Measurements from ENCODE around the gene WWTR1. TPM values are rescaled to one million over a fixed set of nuclear protein-coding genes. Genes with fewer than 3 reads are reported as not detected.

Gene WWTR1
- total and polyA plus RNA-seq, 2 donors (not counting 3 experiments of a cell fraction or from before 2014, with no cell fraction given), result 210 to 341 TPM

DNA sequence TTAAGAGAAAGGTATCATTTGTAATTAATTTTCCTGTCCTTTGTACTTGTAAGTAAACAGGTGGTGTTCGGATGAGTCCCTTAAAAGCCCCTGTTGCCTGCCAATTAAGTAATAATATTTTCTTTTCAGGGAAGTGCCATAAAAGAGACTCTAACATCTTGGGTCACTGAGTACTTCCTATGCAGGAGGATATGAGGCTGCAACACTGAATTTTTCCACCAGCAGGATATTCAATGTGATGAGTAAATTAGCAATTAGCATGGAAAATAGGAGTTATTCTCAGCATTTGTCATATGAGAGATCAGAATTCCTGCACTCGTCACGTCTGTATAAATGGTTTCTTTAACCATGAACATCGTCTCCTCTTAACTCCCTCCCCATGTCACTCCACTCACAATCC, 45.4 kb downstream of the WWTR1 start:
- peaks cover 81% of the 10 kb centered on the region for H3K79me2 ChIP-seq (ENCODE audit: control insufficient read depth, insufficient read depth, low read length)
- no TSS peak for BruUV-seq (replicated peaks)
- H3K27ac ChIP-seq (ENCODE audit: insufficient read depth, low read depth, low read length), result peak overlapping the region; percentile 83
- H3K9me3 ChIP-seq (replicated peaks; ENCODE audit: control insufficient read depth, insufficient read depth, low read length), result no peaks in the 10 kb centered on the region
- H3K4me1 ChIP-seq (ENCODE audit: control insufficient read depth, extremely low read depth, insufficient read depth, low read length), result peaks cover 95% of the 10 kb centered on the region
- H3K36me3 ChIP-seq (ENCODE audit: control insufficient read depth in 2 of 2, extremely low read depth in 1 of 2, insufficient read depth in 2 of 2, low read length in 2 of 2), result peaks cover 4% of the 10 kb centered on the region in 2 experiments
- no peaks in the 10 kb centered on the region for H4K20me1 ChIP-seq (replicated peaks; ENCODE audit: control insufficient read depth, extremely low read depth, insufficient read depth, low read length)
- no peaks in the 10 kb centered on the region for H3K9me1 ChIP-seq (replicated peaks; ENCODE audit: control insufficient read depth, extremely low read depth, insufficient read depth, low read length)
- H3K4me2 ChIP-seq (ENCODE audit: insufficient read depth, low read length), result peak overlapping the region; percentile 26
- TF ChIP-seq EZH2 (IDR thresholded peaks at IDR 0.05; ENCODE audit: borderline replicate concordance, low read depth, low read length, severe bottlenecking) (no peak), JUN (IDR thresholded peaks at IDR 0.05; ENCODE audit: borderline replicate concordance, insufficient read depth, insufficient read length, low read depth) (peak; percentile 52), POLR2A (IDR thresholded peaks at IDR 0.05; ENCODE audit: low read depth, low read length) (peak; percentile 32)
- intact Hi-C loops (cut with micrococcal nuclease) (no loop called here), dilution Hi-C loops (cut with MboI; ENCODE audit: extremely low pct_ligation_motif_present, low sequenced_read_pairs) (no loop called here)
- no peaks in the 10 kb centered on the region for H3K27me3 ChIP-seq (ENCODE audit: control insufficient read depth in 2 of 2, insufficient read depth in 2 of 2, low read length in 2 of 2)
- ChIA-PET POLR2A (interaction anchor here (1.0 to 1.4 kb wide), 3 partner anchors 16 to 45 kb away, joined by 3 to 4 read pairs (median 3); partner anchors contain the start of gene WWTR1), CTCF (interaction anchor here (0.8 to 3.6 kb wide), 4 partner anchors 24 to 58 kb away, joined by 3 to 18 read pairs (median 3); no protein-coding TSS in a partner anchor)
- no peak overlapping the region for H3K4me3 ChIP-seq (replicated peaks in 1 of 3; ENCODE audit: insufficient read depth in 1 of 3, low read depth in 1 of 3, low read length in 3 of 3)
- H2AFZ ChIP-seq (ENCODE audit: low read depth, low read length), result no peak overlapping the region
- peak; percentile 92 for DNase-seq (ENCODE audit: low read depth, low spot score)
- peak overlapping the region; percentile 30 for H3K9ac ChIP-seq (replicated peaks; ENCODE audit: extremely low read depth, insufficient read depth, low read length)
- peak; percentile 65 for FAIRE-seq

DNA sequence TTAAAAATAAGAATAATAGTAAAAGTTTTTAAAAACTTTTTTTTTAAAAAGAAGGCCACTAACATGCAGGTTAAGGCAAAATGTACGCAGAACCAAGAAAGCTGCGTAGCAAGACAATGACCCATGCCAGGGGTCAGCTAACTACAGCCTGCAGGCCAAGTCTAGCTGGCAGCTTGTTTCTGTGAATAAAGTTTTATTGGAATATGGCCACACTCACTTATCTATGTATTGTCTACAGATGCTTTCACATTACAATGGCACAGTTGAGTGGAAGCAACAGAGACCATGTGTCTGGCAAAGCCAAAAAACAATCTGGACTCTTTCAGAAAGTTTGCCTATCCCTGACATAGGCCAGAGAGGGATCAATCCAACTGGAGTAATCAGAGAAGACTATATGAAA, 46.7 kb downstream of the WWTR1 start:
- TF ChIP-seq FOS (IDR thresholded peaks at IDR 0.05; ENCODE audit: borderline replicate concordance, insufficient read depth, low read length) (no peak), EZH2 (IDR thresholded peaks at IDR 0.05; ENCODE audit: borderline replicate concordance, low read depth, low read length, severe bottlenecking) (no peak)
- TF ChIP-seq, protein P1, sequence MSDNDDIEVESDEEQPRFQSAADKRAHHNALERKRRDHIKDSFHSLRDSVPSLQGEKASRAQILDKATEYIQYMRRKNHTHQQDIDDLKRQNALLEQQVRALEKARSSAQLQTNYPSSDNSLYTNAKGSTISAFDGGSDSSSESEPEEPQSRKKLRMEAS (IDR thresholded peaks at IDR 0.05; ENCODE audit: insufficient read depth, insufficient read length), result no peak
- TF ChIP-seq, protein P2, sequence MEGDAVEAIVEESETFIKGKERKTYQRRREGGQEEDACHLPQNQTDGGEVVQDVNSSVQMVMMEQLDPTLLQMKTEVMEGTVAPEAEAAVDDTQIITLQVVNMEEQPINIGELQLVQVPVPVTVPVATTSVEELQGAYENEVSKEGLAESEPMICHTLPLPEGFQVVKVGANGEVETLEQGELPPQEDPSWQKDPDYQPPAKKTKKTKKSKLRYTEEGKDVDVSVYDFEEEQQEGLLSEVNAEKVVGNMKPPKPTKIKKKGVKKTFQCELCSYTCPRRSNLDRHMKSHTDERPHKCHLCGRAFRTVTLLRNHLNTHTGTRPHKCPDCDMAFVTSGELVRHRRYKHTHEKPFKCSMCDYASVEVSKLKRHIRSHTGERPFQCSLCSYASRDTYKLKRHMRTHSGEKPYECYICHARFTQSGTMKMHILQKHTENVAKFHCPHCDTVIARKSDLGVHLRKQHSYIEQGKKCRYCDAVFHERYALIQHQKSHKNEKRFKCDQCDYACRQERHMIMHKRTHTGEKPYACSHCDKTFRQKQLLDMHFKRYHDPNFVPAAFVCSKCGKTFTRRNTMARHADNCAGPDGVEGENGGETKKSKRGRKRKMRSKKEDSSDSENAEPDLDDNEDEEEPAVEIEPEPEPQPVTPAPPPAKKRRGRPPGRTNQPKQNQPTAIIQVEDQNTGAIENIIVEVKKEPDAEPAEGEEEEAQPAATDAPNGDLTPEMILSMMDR (IDR thresholded peaks at IDR 0.05; ENCODE audit: extremely low read depth in 1 of 2, insufficient read depth in 1 of 2, low read depth in 1 of 2, low read length in 2 of 2), result no peak
- Histone ChIP-seq H3K9me1 (replicated peaks; ENCODE audit: control insufficient read depth, extremely low read depth, insufficient read depth, low read length) (no peaks in the 10 kb centered on the region), H3K27me3 (ENCODE audit: control insufficient read depth in 2 of 2, insufficient read depth in 2 of 2, low read length in 2 of 2) (no peaks in the 10 kb centered on the region), H3K79me2 (ENCODE audit: control insufficient read depth, insufficient read depth, low read length) (peaks cover 86% of the 10 kb centered on the region), H3K36me3 (ENCODE audit: control insufficient read depth in 2 of 2, extremely low read depth in 1 of 2, insufficient read depth in 2 of 2, low read length in 2 of 2) (peaks cover 3 to 13% of the 10 kb centered on the region in 2 experiments), H3K4me3 (replicated peaks in 1 of 3; ENCODE audit: insufficient read depth in 1 of 3, low read depth in 1 of 3, low read length in 3 of 3) (no peak overlapping the region), H2AFZ (ENCODE audit: low read depth, low read length) (no peak overlapping the region), H3K27ac (ENCODE audit: insufficient read depth, low read depth, low read length) (peak overlapping the region; percentile 83), H3K9me3 (replicated peaks; ENCODE audit: control insufficient read depth, insufficient read depth, low read length) (no peaks in the 10 kb centered on the region), H3K4me2 (ENCODE audit: insufficient read depth, low read length) (no peak overlapping the region), H3K4me1 (ENCODE audit: control insufficient read depth, extremely low read depth, insufficient read depth, low read length) (peaks cover 96% of the 10 kb centered on the region), H4K20me1 (replicated peaks; ENCODE audit: control insufficient read depth, extremely low read depth, insufficient read depth, low read length) (no peaks in the 10 kb centered on the region), H3K9ac (replicated peaks; ENCODE audit: extremely low read depth, insufficient read depth, low read length) (no peak overlapping the region)
- POLR2A ChIA-PET, result interaction anchor here (2.5 kb wide), 1 partner anchor 31 kb away, joined by 6 read pairs; no protein-coding TSS in a partner anchor
- dilution Hi-C loops (cut with MboI; ENCODE audit: extremely low pct_ligation_motif_present, low sequenced_read_pairs) (no loop called here), intact Hi-C loops (cut with micrococcal nuclease) (no loop called here)
- DNase-seq (ENCODE audit: low read depth, low spot score) (peak; percentile 53), FAIRE-seq (no peak)
- CTCF ChIA-PET, result interaction anchor here (0.8 to 3.6 kb wide), 10 partner anchors 7 to 160 kb away, joined by 3 to 18 read pairs (median 4); partner anchors contain the start of gene WWTR1
- BruUV-seq (replicated peaks), result no TSS peak
